Activated CD4-positive, alpha-beta T cell treated with anti-CD3 and anti-CD28 coated beads, Interleukin-2, amount 50 U/mL, for 24 hours (primary cell): ENCODE measurements around the gene SDR42E1.

Source experiments
- DNase-seq, 2 donors: peaks; one replicate each; pipeline ENCODE4 v3.0.0-alpha.2; 2020; ENCODE audit warnings: low read depth in 1 of 2, low spot score in 1 of 2

The SDR42E1 gene, protein sequence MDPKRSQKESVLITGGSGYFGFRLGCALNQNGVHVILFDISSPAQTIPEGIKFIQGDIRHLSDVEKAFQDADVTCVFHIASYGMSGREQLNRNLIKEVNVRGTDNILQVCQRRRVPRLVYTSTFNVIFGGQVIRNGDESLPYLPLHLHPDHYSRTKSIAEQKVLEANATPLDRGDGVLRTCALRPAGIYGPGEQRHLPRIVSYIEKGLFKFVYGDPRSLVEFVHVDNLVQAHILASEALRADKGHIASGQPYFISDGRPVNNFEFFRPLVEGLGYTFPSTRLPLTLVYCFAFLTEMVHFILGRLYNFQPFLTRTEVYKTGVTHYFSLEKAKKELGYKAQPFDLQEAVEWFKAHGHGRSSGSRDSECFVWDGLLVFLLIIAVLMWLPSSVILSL

DNA sequence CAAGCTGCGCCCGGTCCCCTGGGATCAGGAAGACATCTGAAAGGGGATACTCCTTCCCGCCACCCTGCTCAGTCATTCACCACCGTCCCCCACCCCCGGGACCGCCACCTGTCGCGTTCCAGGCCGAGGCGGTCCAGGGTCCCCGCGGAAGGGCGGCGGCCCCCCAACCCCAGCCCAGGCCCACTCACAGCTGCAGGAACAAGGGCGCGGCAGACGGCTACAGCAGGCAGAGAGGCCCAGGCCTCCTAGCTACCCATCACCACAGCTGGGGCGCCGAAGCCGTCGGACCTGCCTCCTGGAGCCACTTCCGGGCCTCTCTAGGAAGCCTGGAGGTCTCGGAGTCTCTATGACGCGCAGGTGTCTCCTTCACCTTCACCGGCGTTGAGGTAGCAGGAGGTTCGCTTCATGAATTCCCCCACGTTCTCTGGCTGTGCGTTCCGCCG lies at the start of gene SDR42E1:
TSS of gene SDR42E1 (minus strand) at position 272 of the 443 bp plus-strand sequence. CDS start 10,612 bp downstream, outside the sequence.
- peak; percentile 6 to 40 for DNase-seq

DNA sequence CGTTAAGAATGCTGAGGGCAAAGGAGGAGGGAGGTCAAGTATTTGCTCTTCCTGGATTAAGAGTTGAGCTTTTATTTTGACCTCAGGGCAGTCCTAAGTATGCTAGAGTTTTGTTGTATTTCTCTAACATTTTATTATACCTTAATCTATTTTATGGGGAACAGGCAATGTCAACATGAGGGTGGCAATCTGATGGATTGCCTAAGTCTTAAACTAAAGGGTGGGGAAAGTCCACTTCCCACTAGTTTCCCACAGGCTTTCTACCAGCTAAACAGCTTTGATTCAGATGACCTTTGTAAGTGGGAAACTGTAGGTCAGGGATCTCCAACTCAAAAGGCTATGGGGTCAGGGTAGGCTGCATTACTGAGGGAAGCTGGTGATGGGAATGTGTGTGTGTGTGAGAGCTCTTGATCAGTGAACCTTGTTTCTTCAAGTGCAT lies 48.7 kb upstream of the SDR42E1 start:
- DNase-seq, result no peak

DNA sequence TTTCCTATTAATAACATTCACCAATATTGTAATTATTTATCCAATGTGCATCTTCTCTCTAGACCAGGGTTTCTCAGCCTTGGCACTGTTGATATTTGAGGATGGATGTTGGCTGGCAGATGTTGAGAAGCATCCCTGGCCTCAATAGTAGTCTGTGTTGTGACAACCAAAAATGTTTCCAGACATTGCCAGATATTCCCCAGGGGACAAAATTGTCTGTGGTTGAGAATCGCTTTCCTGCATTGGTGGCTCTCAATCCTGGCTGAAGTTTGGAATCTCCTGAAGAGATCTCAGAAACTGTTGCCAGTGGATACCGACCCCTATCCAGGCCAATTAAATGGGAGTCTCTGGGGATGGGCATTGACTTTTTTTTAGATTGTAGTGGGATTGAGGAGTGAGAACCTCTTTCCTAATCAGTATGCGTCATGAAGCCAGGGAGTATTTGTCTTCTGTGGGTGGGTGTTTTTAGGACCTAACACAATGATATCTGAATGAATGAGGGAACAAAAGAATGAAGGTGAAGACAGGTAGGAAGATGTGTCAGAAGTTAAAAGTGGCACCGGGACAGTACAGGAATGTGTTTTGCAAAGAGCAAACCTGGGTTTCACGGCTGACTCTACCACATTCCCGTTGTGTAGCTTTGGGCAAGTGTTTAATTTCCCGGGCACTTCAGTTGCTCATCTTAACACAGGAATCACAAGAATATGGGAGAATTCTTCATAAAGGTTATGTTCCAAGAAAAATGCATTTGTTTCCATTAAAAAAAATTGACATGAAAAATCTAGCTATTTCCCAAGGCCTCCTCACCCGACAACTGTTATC lies 48.1 kb upstream of the SDR42E1 start:
- DNase-seq, result no peak

DNA sequence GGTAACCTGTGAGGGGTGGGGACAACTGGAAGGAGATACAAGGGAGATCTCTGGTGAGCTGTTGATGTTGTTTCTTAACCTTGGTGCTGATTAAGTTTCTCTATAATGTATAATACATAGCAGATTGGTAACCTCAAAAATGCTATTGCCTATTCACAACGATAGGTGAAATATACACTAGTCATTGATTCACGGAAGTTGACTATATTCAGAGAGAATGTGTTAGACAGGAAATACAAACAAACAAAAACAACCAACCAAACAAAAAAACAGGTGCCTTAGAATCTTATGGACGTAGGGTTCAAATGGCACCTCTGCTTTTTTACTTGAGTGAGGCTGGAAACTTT lies 45.3 kb upstream of the SDR42E1 start:
- DNase-seq, result no peak

DNA sequence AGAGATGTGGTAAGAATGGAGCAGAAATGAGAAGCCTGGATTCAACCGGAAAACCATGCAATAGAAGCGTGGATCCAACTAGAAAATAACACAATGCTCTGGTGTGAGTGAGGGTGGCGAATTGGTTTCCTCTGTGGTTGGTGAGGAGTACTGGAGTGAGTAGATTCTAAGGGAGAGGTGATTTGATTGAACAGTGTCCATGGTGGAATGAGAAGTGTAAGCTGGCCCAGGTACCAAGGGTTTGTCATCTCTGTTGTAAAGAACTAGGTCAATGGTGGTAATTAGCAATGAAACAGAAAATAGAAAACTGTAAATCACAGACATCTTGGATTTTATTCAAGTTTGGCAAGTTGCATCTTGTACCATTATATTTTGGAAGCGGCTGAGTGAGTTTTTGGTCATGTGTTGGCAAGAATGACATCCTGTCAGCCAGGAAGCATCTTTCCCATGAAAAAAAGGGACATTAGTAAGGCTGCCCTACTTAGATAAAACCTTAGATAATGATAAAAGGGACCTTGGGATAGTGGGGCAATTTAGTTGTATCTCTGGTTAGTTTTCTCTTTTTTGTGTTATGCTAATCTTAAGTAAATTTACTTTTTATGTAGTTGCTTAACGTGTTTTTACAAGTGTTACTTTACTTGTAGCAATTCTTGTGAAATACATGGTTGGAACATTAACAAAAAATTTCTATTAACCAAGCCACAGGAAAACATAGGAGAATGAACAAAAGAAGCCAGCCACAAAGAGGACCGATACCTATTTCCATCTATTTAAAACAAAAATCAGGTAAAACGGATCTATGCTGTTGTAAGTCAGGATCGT lies 44.7 kb upstream of the SDR42E1 start:
- no peak for DNase-seq

DNA sequence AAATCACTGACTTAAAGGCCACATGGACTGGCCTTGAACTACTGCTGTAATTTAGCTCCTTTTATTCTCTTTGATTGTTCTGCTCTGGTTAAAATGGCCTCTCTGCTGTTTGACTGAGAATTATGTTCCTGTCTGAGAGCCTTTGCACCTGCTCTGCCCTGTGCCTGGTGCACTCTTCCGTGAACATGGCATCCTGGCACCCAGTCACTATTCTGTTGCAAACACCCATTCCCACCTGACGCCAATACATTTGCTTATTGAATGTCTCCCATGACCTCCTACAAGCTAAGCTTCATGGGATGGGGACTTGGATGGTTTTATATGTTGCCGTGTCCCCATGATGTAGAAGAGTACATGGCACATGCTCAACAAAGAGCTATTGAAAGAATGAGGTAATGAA lies 43.8 kb upstream of the SDR42E1 start:
- DNase-seq, result no peak

DNA sequence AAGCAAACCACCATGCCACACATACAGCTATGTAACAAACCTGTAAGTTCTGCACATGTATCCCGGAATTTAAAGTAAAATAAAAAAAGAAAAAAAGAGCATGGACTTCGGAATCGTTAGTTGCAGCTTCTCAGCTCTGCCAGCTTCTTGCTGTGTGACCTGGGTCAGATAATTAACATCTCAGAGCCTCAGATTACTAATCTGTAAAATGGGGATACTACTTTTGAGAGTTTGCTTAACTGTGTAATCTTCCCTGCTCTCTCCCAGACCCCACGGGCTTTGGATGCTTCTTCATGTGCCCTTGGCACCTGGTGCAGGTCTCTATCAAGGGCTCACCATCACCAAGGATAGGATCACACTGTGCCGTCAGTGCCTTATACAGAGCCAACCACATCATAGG lies 40.4 kb upstream of the SDR42E1 start:
- no peak for DNase-seq

DNA sequence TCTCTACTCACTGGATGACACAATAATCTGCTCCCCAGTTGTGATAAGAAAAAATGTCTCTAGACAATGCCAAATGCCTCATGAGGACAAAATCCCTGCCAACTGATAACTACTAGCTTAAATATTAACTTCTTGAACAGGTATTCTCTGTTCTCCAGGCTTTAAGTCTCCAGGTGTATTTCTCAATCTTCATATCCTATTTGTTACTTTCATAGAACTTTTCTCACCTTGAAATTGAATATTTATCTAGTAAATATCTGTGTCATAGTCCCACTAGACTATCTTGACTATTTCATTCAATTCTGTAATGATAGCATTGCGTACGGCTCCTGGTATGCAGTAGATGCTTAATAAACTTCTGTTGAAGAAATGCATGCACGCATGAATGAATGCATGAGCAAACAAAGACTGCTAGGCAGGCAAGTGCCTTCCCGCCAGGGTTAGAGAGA lies 39.7 kb upstream of the SDR42E1 start:
- DNase-seq, result no peak

DNA sequence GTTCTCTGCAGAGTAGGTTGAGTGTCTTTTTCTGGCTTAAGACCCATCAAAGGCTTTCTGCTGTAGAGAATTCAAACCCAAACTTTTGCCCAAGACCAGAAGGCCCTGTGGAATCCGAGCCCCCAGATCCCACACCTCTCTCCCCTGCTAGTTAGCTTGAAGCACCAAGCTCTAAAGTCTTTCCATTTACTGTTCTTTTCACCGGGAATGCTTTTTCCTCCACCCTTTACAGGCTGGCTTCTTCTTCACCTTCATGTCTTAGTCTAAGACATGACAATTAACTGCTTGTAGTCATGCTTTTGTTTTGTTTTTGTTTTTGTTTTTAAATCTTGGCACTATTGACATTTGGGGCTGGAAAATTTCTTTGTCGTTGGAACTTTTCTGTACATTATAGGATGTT lies 39.2 kb upstream of the SDR42E1 start:
- DNase-seq, result no peak

DNA sequence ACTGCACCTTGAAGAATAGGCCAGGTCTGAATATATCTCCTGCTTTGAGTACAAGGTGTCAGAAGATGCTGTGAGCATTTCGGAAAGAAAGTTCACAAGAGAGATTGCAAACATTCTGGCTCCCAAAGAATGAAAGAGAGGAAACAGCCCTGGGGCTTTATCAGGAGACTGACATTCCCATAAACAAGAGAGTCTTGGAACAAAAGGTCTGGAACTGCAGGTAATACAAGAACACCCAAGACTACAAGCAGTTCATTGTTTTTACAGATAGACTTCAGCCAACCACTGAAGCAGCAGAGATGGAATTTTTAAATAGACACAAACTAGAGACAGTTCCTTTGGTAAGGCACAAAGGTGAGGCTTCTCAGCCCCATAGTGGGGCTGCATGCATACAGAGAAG lies 38.2 kb upstream of the SDR42E1 start:
- no peak for DNase-seq

DNA sequence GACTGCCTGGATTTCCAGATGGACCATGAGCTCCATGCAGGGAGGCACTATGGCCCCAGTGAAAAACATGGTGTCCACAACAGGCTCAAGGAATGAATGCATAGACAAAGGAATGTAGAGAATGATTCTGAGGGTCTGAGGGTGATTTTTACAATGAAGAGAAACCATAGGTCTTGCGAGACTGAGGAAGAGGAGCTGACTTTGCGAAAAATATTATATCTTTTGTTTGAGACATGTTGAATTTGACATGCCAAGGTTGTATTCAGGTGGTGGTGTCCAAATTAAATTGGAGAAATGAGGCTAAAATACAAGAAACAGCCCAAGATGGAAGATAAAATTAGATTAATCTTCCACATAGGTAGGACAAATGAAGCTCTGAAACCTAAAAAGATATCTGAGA lies 36.5 kb upstream of the SDR42E1 start:
- no peak for DNase-seq

DNA sequence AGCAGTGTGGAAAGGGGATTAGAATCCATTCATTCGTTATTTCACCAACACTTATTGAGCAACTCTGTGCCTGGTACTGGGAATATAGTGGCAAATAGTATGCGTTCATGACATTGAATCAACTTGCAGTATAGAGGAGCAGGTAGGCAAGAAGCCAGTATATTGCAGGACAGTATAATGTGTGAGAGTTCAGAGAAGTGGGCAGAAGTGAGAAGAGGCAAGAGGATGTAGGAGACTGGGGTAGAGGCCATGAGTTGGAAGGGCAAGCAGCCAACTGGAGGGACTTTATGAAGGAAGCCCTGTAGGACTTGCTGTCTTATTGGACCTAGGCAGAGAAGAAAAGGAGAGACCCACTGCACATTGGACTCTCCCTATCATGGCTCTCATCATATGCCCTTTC lies 36.1 kb upstream of the SDR42E1 start:
- no peak for DNase-seq

DNA sequence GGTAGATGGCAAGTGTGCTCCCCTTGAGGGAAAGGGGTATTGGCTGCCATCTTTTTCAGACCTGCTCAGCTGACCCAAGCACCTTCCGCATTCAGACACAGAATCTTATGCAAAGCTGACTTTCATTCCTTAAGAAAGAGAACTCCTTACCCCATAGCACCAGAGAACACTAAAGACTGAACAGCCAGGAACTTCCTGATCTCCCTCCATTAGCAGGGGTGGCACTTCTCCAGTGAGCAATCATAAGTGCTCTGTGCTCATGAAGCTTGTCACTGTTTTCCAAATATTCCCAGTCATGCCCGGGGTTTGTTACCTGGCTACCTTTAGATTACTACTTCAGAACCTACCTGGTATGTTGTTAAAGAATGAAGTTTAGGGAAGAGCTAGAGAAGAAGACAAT lies 35.7 kb upstream of the SDR42E1 start:
- no peak for DNase-seq

DNA sequence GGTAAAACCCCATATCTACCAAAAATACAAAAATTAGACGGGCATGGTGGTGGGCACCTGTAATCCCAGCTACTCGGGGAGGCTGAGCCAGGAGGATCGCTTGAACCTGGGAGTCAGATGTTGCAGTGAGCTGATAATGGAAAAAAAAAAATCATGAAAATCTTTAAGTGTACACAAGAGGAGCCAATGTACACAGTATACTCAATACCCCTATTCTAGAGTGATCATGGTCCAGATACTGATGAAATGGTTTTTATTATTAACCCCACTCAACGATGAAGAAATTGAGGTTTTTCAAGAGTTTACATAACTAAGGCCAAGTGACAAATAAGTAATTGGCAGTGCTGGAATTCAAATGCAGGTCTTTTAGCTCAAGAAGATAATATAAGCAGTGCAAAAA lies 35.3 kb upstream of the SDR42E1 start:
- no peak for DNase-seq

DNA sequence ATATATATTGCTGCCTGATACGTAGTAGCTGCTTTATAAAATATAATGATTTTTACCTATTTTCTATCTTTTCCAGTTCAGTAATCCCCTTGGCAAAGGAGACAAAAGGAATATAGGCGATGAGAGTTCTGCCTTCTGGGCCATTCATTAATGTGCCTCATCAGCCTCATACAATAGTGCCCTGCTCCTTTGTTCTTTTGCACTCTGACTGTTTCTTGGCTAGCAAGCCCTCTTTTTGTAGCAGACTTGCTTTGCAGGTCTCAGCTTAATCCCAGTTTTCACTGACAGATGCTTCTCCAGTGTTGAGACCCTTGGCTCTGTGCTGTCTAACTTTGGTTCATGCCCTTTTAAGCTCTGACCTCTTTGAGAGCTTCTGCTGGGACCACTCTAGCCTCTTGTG lies 34.2 kb upstream of the SDR42E1 start:
- no peak for DNase-seq

DNA sequence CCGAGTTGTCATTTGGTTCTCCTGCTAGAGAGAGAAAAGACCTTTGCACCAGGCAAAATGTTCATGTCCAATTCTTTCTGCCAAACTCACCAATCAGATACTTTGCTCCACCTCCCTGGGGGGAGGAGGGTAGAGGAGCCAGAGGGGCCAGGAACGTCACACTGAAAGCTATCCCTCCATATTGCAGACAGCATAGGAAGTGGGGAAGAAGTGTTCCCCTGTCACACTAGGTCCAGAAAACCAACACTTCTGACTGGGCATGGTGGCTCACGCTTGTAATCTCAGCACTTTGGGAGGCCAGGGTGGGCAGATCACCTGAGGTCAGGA lies 33.3 kb upstream of the SDR42E1 start:
- no peak for DNase-seq

DNA sequence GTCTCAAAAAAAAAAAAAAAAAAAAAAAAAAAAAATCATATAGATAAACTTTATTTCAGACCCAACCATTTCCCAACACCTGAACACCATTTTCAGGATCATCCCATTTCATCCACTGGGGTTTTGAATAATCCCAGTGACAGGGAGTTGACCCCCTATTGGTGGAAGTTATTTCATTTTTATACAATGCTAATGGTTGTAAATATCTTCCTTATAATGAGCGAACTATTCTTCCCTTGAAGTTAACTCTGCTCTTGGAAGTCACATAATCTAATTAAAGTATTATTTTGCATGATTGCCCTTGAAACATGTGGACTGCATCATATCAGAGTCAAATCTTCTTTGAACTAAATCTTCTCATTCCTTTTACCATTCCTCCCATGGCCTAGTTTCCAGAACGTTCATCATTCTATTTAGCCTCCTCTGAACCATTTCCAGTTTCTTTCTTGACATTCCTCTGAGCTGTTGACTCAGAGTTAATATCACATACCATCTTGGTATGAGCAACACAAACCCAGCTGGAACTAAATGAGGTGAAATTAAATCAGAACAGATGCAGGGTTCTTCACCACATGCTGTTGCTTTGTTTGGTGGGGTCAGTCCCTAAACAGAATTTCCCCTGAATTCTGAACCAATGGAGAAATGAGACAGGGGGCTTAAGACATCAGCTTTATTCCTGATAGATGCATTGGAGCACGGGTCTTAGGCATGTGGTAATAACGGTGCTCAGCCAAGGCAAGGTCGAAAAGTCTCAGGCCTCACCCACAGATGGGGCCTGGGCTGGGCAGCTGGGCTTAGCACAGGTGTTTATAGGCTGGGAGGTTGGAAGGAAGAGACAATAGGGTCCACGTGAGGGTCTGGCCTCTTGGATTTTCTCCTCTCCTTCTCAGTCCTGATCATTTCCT lies 32.7 kb upstream of the SDR42E1 start:
- no peak for DNase-seq

DNA sequence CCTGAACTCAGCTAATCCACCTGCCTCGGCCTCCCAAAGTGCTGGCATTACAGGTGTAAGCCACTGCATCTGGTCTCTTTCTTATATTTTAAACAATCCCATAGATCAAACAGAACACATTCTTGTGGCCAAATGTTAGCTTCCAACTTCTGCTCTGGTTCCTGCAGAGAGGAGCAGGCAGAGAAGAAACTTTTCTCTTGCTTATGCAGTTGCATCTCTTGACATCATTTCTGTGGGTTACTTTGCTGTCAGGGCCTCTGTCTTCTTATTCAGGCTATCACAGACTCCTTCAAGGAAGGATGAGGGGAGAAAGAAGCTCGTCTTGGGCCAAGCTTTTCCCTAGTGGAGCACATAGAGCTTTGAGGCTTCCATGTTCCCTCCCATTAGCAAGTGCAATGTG lies 31.6 kb upstream of the SDR42E1 start:
- no peak for DNase-seq

DNA sequence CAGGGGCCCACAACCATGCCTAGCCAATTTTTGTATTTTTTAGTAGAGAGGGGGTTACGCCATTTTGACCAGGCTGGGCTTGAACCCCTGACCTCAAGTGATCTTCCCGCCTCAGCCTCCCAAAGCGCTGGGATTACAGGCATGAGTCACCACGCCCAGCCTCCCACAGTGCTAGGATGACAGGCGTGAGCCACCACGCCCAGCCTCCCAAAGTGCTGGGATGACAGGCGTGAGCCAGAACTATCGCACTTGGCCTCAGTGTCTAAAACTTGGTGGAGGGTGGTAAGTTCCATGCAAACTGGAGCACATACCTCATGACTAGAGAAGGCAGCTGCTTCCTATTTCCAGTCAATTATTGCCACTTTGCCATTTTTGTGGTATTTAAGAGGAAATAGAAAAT lies 30.9 kb upstream of the SDR42E1 start:
- DNase-seq, result no peak

DNA sequence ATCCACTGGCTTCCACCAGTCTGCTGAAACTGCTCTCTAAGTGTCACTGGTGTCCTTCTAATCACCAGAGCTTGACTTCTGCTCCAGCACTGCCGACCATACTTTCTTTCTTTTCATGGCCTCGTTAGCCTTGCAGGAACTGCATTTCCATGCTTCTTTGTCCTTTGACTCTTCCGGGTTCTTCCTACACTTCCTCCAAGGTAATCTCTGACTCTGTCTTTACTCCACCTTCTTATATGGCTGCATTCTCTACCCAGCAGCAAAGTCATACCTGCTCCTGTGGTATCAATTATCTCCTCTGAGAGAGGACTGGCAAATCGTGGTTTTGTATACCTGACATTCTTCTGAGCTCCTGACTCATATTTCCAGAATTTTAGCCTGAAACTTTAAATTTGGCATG lies 30.3 kb upstream of the SDR42E1 start:
- no peak for DNase-seq

DNA sequence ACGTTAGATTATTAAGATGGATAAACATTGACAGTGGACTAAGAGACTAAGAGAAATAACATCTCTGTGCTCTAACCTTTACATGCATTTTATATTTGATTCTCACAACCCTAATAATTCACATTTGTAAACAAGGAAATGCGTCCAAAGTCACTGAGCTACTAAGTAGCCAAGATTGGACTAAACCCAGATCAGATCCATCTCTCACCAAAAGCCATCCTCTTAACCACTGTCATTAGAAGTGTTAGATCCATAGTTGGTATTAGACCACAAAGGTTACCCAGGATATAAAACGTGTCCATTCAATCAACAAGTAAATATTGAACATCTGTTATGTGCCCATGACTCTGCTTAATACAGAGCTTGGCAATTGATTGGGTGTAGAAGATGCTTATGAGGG lies 29.0 kb upstream of the SDR42E1 start:
- no peak for DNase-seq
